IMR-90 (cell line): ENCODE measurements around the gene MAS1L. TPM values are rescaled to one million over a fixed set of nuclear protein-coding genes. Genes with fewer than 3 reads are reported as not detected.

Experiments
- ATAC-seq: fragments of 200-7000 bp; cut with Tn5 transposase; 2 replicates; pipeline ENCODE4 v1.9.1; 2020; ENCODE audit warnings: low read depth, mild to moderate bottlenecking, moderate library complexity
- BruUV-seq: library from RNA; stranded (reverse); fragments of 400-500 nt; replicated peaks from 2 replicates; lab custom pipeline; 2021; lab: Mats Ljungman, UMichigan
- CTCF ChIA-PET: fragments of 300-600 bp; formaldehyde crosslinking; extraction: SDS; loops from one replicate; lab custom pipeline; 2021; ENCODE audit warnings: antibody characterized with exemption; lab: Yijun Ruan, JAX
- POLR2A ChIA-PET: fragments of 300-600 bp; sonication (Branson Sonifier 250); formaldehyde crosslinking; loops from one replicate; lab custom pipeline; 2022; ENCODE audit warnings: antibody characterized with exemption; ENCODE audit not compliant: unreplicated experiment; lab: Charles Lee
- DNase-seq: peaks from one replicate; pipeline ENCODE4 v3.0.0; 2013
- H2AFZ ChIP-seq: replicated peaks from 2 replicates; pipeline ENCODE3; 2013; ENCODE audit warnings: low read length, mild to moderate bottlenecking; ENCODE audit not compliant: poor library complexity
- H2AK5ac ChIP-seq: 2 replicates; pipeline ENCODE4 v1.6.1; 2013; ENCODE audit warnings: low read depth, low read length, inconsistent platforms
- H2AK9ac ChIP-seq: replicated peaks from 2 replicates; pipeline ENCODE3; 2013; ENCODE audit warnings: mild to moderate bottlenecking, low read depth, low read length, moderate library complexity; ENCODE audit not compliant: poor library complexity
- H2BK120ac ChIP-seq: 2 replicates; pipeline ENCODE4 v1.6.1; 2013; ENCODE audit warnings: low read depth, low read length, inconsistent platforms
- H2BK15ac ChIP-seq: 3 replicates; pipeline ENCODE4 v1.6.1; 2013; ENCODE audit warnings: low read depth, low read length, inconsistent platforms
- H2BK20ac ChIP-seq: 2 replicates; pipeline ENCODE4 v1.6.1; 2013; ENCODE audit warnings: low read depth, mild to moderate bottlenecking, inconsistent platforms, low read length, moderate library complexity
- H2BK5ac ChIP-seq: 2 replicates; pipeline ENCODE4 v1.6.1; 2013; ENCODE audit warnings: mild to moderate bottlenecking, low read depth, low read length, inconsistent platforms; ENCODE audit not compliant: poor library complexity, severe bottlenecking
- H3K14ac ChIP-seq: replicated peaks from 2 replicates; pipeline ENCODE4 v1.6.1; 2013; ENCODE audit warnings: low read depth, low read length, inconsistent platforms
- H3K18ac ChIP-seq: 2 replicates; pipeline ENCODE4 v1.6.1; 2013; ENCODE audit warnings: low read depth, low read length, control low read depth
- H3K23ac ChIP-seq: 2 replicates; pipeline ENCODE4 v1.6.1; 2013; ENCODE audit warnings: low read depth, low read length, inconsistent platforms
- H3K27ac ChIP-seq: 2 replicates; pipeline ENCODE4 v1.5.1; 2013; ENCODE audit warnings: mild to moderate bottlenecking, control low read depth, low read length; ENCODE audit not compliant: insufficient read depth
- H3K27me3 ChIP-seq: 2 replicates; pipeline ENCODE4 v1.6.1; 2013; ENCODE audit warnings: low read length; ENCODE audit not compliant: control insufficient read depth, insufficient read depth
- H3K36me3 ChIP-seq: 2 replicates; pipeline ENCODE4 v1.6.1; 2013; ENCODE audit warnings: low read length, mixed read lengths; ENCODE audit not compliant: control insufficient read depth, insufficient read depth
- H3K4ac ChIP-seq: 2 replicates; pipeline ENCODE4 v1.6.1; 2013; ENCODE audit warnings: low read depth, low read length, inconsistent platforms
- H3K4me1 ChIP-seq: 2 replicates; pipeline ENCODE4 v1.6.1; 2013; ENCODE audit warnings: low read length, mixed read lengths; ENCODE audit not compliant: control insufficient read depth, insufficient read depth
- H3K4me2 ChIP-seq: 2 replicates; pipeline ENCODE4 v1.6.1; 2013; ENCODE audit warnings: low read depth, mild to moderate bottlenecking, control low read depth, low read length, moderate library complexity
- H3K4me3 ChIP-seq: 2 replicates; pipeline ENCODE4 v1.5.1; 2013; ENCODE audit warnings: low read depth, mild to moderate bottlenecking, control low read depth, low read length, moderate library complexity; ENCODE audit not compliant: insufficient read depth
- H3K56ac ChIP-seq: 2 replicates; pipeline ENCODE4 v1.6.1; 2013; ENCODE audit warnings: low read length, inconsistent platforms; ENCODE audit not compliant: insufficient read depth; ENCODE audit errors: extremely low read depth
- H3K79me1 ChIP-seq, 2 experiments: 2 replicates each; pipeline ENCODE4 v1.6.1; 2013; ENCODE audit warnings: low read length in 2 of 2, inconsistent platforms in 1 of 2, low read depth in 1 of 2
- H3K9ac ChIP-seq: 2 replicates; pipeline ENCODE4 v1.6.1; 2013; ENCODE audit warnings: low read depth, low read length, control low read depth
- H3K9me1 ChIP-seq: 2 replicates; pipeline ENCODE4 v1.6.1; 2013; ENCODE audit warnings: low read length, inconsistent platforms; ENCODE audit not compliant: insufficient read depth
- H3K9me3 ChIP-seq: 2 replicates; pipeline ENCODE4 v1.6.1; 2013; ENCODE audit warnings: low read length; ENCODE audit not compliant: control insufficient read depth, insufficient read depth
- H4K20me1 ChIP-seq: 2 replicates; pipeline ENCODE4 v1.6.1; 2013; ENCODE audit warnings: low read length, inconsistent platforms; ENCODE audit not compliant: insufficient read depth
- H4K5ac ChIP-seq: 2 replicates; pipeline ENCODE4 v1.6.1; 2013; ENCODE audit warnings: mild to moderate bottlenecking, low read depth, low read length, control low read depth
- H4K8ac ChIP-seq, 2 experiments: 2 replicates each; pipeline ENCODE4 v1.6.1; 2013; ENCODE audit warnings: low read depth in 2 of 2, low read length in 2 of 2, control low read depth in 1 of 2, inconsistent platforms in 1 of 2
- H4K91ac ChIP-seq: 2 replicates; pipeline ENCODE4 v1.6.1; 2013; ENCODE audit warnings: low read depth, low read length, inconsistent platforms; ENCODE audit not compliant: insufficient read depth
- BHLHE40 ChIP-seq: fragments of 150-350 bp; IDR thresholded peaks from 2 replicates; pipeline ENCODE4 v1.6.1; 2016; ENCODE audit warnings: mild to moderate bottlenecking, low read depth, low read length
- CEBPB ChIP-seq: IDR thresholded peaks from 2 replicates; pipeline ENCODE4 v1.6.1; 2012; ENCODE audit warnings: low read depth, low read length, improper control_type of control experiment
- CHD1 ChIP-seq: IDR thresholded peaks from 2 replicates; pipeline ENCODE4 v1.6.1; 2012; ENCODE audit warnings: low read depth, low read length, improper control_type of control experiment
- CTCF ChIP-seq: conservative IDR thresholded peaks from 2 replicates; pipeline ENCODE4 v1.5.1; 2012; ENCODE audit warnings: mild to moderate bottlenecking, low read depth, low read length, improper control_type of control experiment
- ELK1 ChIP-seq: fragments of 150-350 bp; IDR thresholded peaks from 2 replicates; pipeline ENCODE4 v1.6.1; 2016; ENCODE audit warnings: low read depth, mild to moderate bottlenecking, low read length, moderate library complexity, borderline replicate concordance
- FOS ChIP-seq: fragments of 150-350 bp; IDR thresholded peaks from 2 replicates; pipeline ENCODE4 v1.6.1; 2016; ENCODE audit warnings: low read depth, low read length
- MAFK ChIP-seq: IDR thresholded peaks from 2 replicates; pipeline ENCODE4 v1.6.1; 2012; ENCODE audit warnings: low read depth, low read length, improper control_type of control experiment
- MAZ ChIP-seq: IDR thresholded peaks from 2 replicates; pipeline ENCODE4 v1.6.1; 2012; ENCODE audit warnings: low read depth, mild to moderate bottlenecking, low read length, improper control_type of control experiment, moderate library complexity, borderline replicate concordance
- MXI1 ChIP-seq: IDR thresholded peaks from 2 replicates; pipeline ENCODE4 v1.6.1; 2012; ENCODE audit warnings: low read depth, mild to moderate bottlenecking, low read length, moderate library complexity, borderline replicate concordance
- NFE2L2 ChIP-seq: fragments of 150-350 bp; IDR thresholded peaks from 2 replicates; pipeline ENCODE4 v1.6.1; 2016; ENCODE audit warnings: low read depth, mild to moderate bottlenecking, low read length
- RAD21 ChIP-seq: IDR thresholded peaks from 2 replicates; pipeline ENCODE4 v1.6.1; 2012; ENCODE audit warnings: low read length, improper control_type of control experiment
- RCOR1 ChIP-seq: IDR thresholded peaks from 2 replicates; pipeline ENCODE4 v1.6.1; 2012; ENCODE audit warnings: mild to moderate bottlenecking, low read length, improper control_type of control experiment; ENCODE audit not compliant: insufficient replicate concordance
- RFX5 ChIP-seq: IDR thresholded peaks from 2 replicates; pipeline ENCODE4 v1.8.0; 2012; ENCODE audit warnings: low read depth, mild to moderate bottlenecking, low read length, moderate library complexity
- SMC3 ChIP-seq: fragments of 150-350 bp; IDR thresholded peaks from 2 replicates; pipeline ENCODE4 v1.6.1; 2016; ENCODE audit warnings: low read depth, mild to moderate bottlenecking, antibody characterized with exemption, low read length, moderate library complexity
- WGBS, 2 experiments: methylation state at CpG; one replicate each; pipeline versions ENCODE4 v1.1.5 to v1.1.7; 2013; ENCODE audit warnings: missing lambda C conversion rate in 2 of 2; ENCODE audit not compliant: insufficient read length in 1 of 2; ENCODE audit errors: extremely low coverage in 2 of 2; 5-methylcytosine and 5-hydroxymethylcytosine counted together
- dilution Hi-C: fragments of 300-500 bp; cut with HindIII; formaldehyde crosslinking; loops from one replicate; pipeline ENCODE4 v1.14.3; 2018; ENCODE audit warnings: low sequenced_read_pairs; ENCODE audit not compliant: unreplicated experiment
- in situ Hi-C: fragments of 300-500 bp; cut with MboI; formaldehyde crosslinking; loops from 3 replicates; pipeline ENCODE4 v1.14.3; 2019; ENCODE audit warnings: low sequenced_read_pairs, inconsistent platforms, mixed read lengths
- intact Hi-C: fragments of 100-400 bp; cut with micrococcal nuclease; formaldehyde crosslinking; loops from 2 replicates; pipeline ENCODE4 v1.10.0; 2022
- polyA plus RNA-seq, 3 experiments: library from polyadenylated mRNA; depleted of rRNA; stranded (reverse); fragments of >200 nt; gene quantifications; 2 replicates each; pipeline ENCODE4 v1.2.3, GENCODE V29; 2012; ENCODE audit warnings: low replicate concordance in 1 of 3
- total RNA-seq: library from RNA; depleted of rRNA; stranded (reverse); fragments of >200 nt; gene quantifications from 2 replicates; pipeline ENCODE4 v1.2.3, GENCODE V29; 2012

Gene MAS1L
- total and polyA plus RNA-seq, 2 of the 4 experiments (the other 2 are of a cell fraction) = not detected

GRCh38 chr6:29520232-29520631, 32.5 kb upstream of the MAS1L start:
- dilution Hi-C loops = no loop called here
- Histone ChIP-seq H2AK9ac (no peak overlapping the region), H2AFZ (no peak overlapping the region), H3K4me1 (no peaks in the 10 kb centered on the region), H3K18ac (no peak overlapping the region), H3K56ac (no peak overlapping the region), H3K4me3 (no peak overlapping the region), H2BK20ac (no peak overlapping the region), H3K9me1 (no peaks in the 10 kb centered on the region), H2BK120ac (no peak overlapping the region), H2BK15ac (no peak overlapping the region), H3K4me2 (no peak overlapping the region), H3K27me3 (no peaks in the 10 kb centered on the region), H4K20me1 (no peaks in the 10 kb centered on the region), H4K91ac (no peak overlapping the region), H3K14ac (no peak overlapping the region), H2AK5ac (no peak overlapping the region), H3K9ac (no peak overlapping the region), H3K9me3 (peaks cover 5% of the 10 kb centered on the region; the same call in 1 of the 2 replicates), H3K4ac (no peak overlapping the region), H2BK5ac (no peak overlapping the region), H3K23ac (no peak overlapping the region), H4K8ac (no peak overlapping the region), H4K5ac (no peak overlapping the region), H3K27ac (no peak overlapping the region), H3K36me3 (no peaks in the 10 kb centered on the region), H3K79me1 (no peaks in the 10 kb centered on the region)
- no peak for DNase-seq
- BruUV-seq = no TSS peak
- 50% methylated on average over 1 of the region's 4 CpGs; no CpG with 5 or more reads in 1 of the 2 experiments for WGBS, 2 experiments
- intact Hi-C loops = no loop called here
- ChIA-PET CTCF (no interaction called here), POLR2A (no interaction called here)
- in situ Hi-C loops = no loop called here
- TF ChIP-seq NFE2L2 = no peak
- TF ChIP-seq MAFK = no peak
- no peak for TF ChIP-seq CTCF
- no peak for TF ChIP-seq ELK1
- no peak for TF ChIP-seq RCOR1
- no peak for TF ChIP-seq CEBPB
- no peak for TF ChIP-seq FOS
- TF ChIP-seq RFX5 = no peak
- no peak for TF ChIP-seq RAD21
- no peak for TF ChIP-seq MXI1
- no peak for TF ChIP-seq BHLHE40
- TF ChIP-seq CHD1 = no peak
- no peak for TF ChIP-seq MAZ
- no peak for TF ChIP-seq SMC3
- ATAC-seq = no peak
